HL-60 (cell line): ENCODE data around the gene VASN.

Source experiments
- TF ChIP-seq, protein P1 (sequence below): IDR thresholded peaks from one replicate; pipeline ENCODE4 v1.5.1; 2011; ENCODE audit warnings: low read length, control low read depth, inconsistent platforms; ENCODE audit not compliant: insufficient read depth
- TF ChIP-seq, protein P2 (sequence below): IDR thresholded peaks from 2 replicates; pipeline ENCODE4 v1.6.1; 2012; ENCODE audit warnings: low read depth; ENCODE audit not compliant: insufficient replicate concordance

DNA sequence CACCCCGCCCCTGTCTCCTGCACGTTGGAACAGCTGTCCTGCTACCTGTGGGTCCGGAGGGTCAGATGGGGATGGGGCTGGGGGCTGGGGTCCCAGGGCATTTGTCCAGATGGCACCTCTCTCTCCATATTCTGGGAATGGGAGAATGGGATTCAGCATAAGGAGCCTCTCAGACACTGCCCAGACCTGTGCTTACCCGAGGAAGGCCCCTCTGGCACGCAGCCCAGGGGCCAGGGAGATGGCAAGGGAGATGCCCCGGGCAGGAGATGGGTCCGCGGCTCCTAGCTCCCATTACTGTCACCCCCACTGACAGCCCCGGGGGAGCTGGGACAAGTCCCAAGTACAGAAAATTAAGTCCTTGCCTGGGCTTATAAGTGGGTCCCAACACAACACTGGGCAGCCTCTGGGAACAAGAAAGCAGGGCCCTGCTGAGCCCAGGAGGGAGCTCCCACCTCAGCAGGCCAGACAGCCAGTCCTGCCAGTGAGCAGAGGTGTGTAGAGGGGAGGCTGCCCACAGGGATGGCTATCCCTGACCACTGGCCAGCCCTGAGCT is 1.8 kb downstream of the VASN start:
- TF ChIP-seq, protein P1, sequence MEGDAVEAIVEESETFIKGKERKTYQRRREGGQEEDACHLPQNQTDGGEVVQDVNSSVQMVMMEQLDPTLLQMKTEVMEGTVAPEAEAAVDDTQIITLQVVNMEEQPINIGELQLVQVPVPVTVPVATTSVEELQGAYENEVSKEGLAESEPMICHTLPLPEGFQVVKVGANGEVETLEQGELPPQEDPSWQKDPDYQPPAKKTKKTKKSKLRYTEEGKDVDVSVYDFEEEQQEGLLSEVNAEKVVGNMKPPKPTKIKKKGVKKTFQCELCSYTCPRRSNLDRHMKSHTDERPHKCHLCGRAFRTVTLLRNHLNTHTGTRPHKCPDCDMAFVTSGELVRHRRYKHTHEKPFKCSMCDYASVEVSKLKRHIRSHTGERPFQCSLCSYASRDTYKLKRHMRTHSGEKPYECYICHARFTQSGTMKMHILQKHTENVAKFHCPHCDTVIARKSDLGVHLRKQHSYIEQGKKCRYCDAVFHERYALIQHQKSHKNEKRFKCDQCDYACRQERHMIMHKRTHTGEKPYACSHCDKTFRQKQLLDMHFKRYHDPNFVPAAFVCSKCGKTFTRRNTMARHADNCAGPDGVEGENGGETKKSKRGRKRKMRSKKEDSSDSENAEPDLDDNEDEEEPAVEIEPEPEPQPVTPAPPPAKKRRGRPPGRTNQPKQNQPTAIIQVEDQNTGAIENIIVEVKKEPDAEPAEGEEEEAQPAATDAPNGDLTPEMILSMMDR, result no peak
- TF ChIP-seq, protein P2, sequence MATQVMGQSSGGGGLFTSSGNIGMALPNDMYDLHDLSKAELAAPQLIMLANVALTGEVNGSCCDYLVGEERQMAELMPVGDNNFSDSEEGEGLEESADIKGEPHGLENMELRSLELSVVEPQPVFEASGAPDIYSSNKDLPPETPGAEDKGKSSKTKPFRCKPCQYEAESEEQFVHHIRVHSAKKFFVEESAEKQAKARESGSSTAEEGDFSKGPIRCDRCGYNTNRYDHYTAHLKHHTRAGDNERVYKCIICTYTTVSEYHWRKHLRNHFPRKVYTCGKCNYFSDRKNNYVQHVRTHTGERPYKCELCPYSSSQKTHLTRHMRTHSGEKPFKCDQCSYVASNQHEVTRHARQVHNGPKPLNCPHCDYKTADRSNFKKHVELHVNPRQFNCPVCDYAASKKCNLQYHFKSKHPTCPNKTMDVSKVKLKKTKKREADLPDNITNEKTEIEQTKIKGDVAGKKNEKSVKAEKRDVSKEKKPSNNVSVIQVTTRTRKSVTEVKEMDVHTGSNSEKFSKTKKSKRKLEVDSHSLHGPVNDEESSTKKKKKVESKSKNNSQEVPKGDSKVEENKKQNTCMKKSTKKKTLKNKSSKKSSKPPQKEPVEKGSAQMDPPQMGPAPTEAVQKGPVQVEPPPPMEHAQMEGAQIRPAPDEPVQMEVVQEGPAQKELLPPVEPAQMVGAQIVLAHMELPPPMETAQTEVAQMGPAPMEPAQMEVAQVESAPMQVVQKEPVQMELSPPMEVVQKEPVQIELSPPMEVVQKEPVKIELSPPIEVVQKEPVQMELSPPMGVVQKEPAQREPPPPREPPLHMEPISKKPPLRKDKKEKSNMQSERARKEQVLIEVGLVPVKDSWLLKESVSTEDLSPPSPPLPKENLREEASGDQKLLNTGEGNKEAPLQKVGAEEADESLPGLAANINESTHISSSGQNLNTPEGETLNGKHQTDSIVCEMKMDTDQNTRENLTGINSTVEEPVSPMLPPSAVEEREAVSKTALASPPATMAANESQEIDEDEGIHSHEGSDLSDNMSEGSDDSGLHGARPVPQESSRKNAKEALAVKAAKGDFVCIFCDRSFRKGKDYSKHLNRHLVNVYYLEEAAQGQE, result no peak
